Eye (tissue), 1 donor: ENCODE measurements around the gene ADAM12.

Experiments
- DNase-seq: peaks from one replicate; pipeline ENCODE4 v3.0.0-alpha.2; 2015

ADAM12 gene

GRCh38 chr10:126229686-126230085, 158.6 kb downstream of the ADAM12 start:
- DNase-seq = no peak

GRCh38 chr10:126227762-126228134, 160.5 kb downstream of the ADAM12 start:
- DNase-seq = no peak

GRCh38 chr10:126226988-126227761, 161.1 kb downstream of the ADAM12 start:
- DNase-seq = no peak

GRCh38 chr10:126226205-126226604, 162.1 kb downstream of the ADAM12 start:
- DNase-seq = no peak

GRCh38 chr10:126225672-126226008, 162.6 kb downstream of the ADAM12 start:
- no peak for DNase-seq

GRCh38 chr10:126224967-126225671, 163.2 kb downstream of the ADAM12 start:
- DNase-seq = no peak

- no peak for DNase-seq
Measured at GRCh38 chr10:126223512-126224067, 164.7 kb downstream of the ADAM12 start.

GRCh38 chr10:126222736-126223511, 165.4 kb downstream of the ADAM12 start:
- no peak for DNase-seq

GRCh38 chr10:126221874-126222273, 166.4 kb downstream of the ADAM12 start:
- no peak for DNase-seq

- DNase-seq = no peak
Measured at GRCh38 chr10:126218778-126219649, 169.3 kb downstream of the ADAM12 start.

GRCh38 chr10:126218174-126218573, 170.1 kb downstream of the ADAM12 start:
- DNase-seq = no peak

GRCh38 chr10:126216632-126216961, 171.7 kb downstream of the ADAM12 start:
- no peak for DNase-seq

GRCh38 chr10:126215746-126216631, 172.3 kb downstream of the ADAM12 start:
- peak; percentile 53 for DNase-seq

- no peak for DNase-seq
Measured at GRCh38 chr10:126214679-126215078, 173.6 kb downstream of the ADAM12 start.

GRCh38 chr10:126214021-126214420, 174.3 kb downstream of the ADAM12 start:
- DNase-seq = peak; percentile 41

- DNase-seq = no peak
Measured at GRCh38 chr10:126212738-126213137, 175.5 kb downstream of the ADAM12 start.

GRCh38 chr10:126210051-126210651, 178.1 kb downstream of the ADAM12 start:
- no peak for DNase-seq

GRCh38 chr10:126209451-126209850, 178.8 kb downstream of the ADAM12 start:
- no peak for DNase-seq

- DNase-seq = peak; percentile 58
Measured at GRCh38 chr10:126208726-126209302, 179.5 kb downstream of the ADAM12 start.

GRCh38 chr10:126207851-126208250, 180.4 kb downstream of the ADAM12 start:
- no peak for DNase-seq
